HG03159 (cell line): Measurements from ENCODE around the gene GRID2.

Source experiments
- ATAC-seq: cut with Tn5 transposase; IDR thresholded peaks from one replicate; pipeline ENCODE4 v1.9.1; 2021; ENCODE audit warnings: mild to moderate bottlenecking, moderate library complexity; ENCODE audit not compliant: unreplicated experiment

Gene GRID2

GRCh38 chr4:93061826-93062225 lies 758.1 kb downstream of the GRID2 start:
- ATAC-seq = no peak

- ATAC-seq = no peak
Observed at GRCh38 chr4:93063325-93063724, 759.6 kb downstream of the GRID2 start.

GRCh38 chr4:93065790-93066189 lies 762.0 kb downstream of the GRID2 start:
- ATAC-seq = peak; percentile 71

- no peak for ATAC-seq
Observed at GRCh38 chr4:93066749-93067148, 763.0 kb downstream of the GRID2 start.

- ATAC-seq = no peak
Observed at GRCh38 chr4:93072292-93072691, 768.5 kb downstream of the GRID2 start.

- ATAC-seq = no peak
Observed at GRCh38 chr4:93080316-93080715, 776.5 kb downstream of the GRID2 start.

DNA sequence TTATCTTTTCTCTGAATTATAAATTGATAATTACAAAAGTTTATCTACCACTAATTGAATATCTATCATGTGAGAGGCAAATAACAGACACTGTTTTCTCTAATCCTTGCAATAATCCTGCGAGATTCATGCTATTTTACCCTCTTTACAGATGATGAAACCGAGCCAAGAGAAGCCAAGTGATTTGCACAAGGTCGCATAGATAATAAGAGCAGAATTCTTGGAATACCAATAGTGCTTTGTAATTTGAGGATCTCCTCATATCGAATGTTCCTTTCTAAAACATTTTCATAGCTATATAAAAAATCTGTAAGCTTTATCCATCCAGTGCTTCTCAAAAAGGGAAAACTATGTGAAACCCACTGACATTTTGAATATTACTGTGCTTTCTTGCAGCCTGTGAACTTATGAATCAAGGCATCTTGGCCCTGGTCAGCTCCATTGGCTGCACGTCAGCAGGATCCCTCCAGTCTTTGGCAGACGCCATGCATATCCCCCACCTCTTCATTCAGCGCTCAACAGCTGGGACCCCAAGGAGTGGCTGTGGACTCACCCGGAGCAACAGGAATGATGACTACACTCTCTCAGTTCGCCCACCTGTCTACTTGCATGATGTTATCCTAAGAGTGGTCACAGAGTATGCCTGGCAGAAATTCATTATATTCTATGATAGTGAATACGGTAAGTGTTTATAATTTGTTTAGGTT lies 781.0 kb downstream of the GRID2 start:
- no peak for ATAC-seq

DNA sequence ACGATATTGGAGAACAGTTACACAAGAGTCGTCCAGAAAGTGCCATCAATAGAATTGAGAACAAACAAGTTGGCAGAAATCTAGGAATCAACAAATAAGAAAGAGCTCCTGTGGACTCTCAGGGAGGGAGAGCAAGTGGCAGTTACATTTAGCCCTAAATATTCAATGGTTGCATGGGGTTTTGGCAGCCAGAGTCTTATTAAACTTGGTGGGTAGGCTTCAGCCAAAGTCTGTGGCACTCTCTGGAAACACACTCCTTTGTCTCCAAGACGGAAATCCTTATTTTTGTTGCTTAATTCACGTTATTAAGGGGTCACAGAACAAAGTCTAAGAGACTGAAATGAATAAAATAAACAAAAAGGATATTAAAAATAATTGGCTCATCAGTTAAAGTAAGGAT lies 782.6 kb downstream of the GRID2 start:
- ATAC-seq = no peak

- no peak for ATAC-seq
Observed at GRCh38 chr4:93092765-93093164, 789.0 kb downstream of the GRID2 start.

- ATAC-seq = no peak
Observed at GRCh38 chr4:93103042-93103441, 799.3 kb downstream of the GRID2 start.

DNA sequence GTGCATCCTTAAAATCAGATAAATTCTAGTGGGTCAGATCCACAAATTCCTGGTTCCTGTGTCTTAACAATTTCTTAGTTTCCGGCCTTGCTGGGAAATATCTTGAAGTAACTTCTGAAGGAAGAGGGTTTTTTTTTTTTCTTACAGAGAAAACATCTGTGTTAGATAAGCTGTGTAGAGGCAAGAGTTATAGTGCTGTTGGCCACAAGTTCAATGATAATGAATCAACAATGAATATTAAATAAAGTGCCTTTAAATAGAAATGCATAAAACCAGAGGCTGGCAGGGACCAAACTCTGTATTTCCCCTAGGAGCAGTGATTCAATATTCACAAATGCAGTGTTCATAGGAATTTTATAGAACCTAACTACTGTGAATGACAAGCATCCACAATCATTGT lies 812.9 kb downstream of the GRID2 start:
- no peak for ATAC-seq

DNA sequence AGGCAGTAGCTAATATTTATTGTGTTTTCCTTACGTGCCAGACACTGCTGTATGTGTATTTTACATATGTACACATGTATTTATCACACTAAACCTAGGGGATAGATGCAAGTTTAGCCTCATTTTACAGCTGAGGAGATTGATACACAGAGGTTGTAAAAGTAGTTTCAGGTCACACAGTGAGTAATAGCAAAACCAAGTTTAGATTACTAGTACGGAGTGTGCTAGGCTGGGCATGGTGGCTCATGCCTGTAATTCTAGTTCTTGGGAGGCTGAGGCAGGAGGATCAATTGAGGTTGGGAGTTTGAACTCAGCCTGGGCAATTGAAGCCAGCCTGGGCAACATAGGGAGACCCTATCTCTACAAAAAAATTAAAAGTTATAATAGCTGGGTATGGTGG lies 823.7 kb downstream of the GRID2 start:
- no peak for ATAC-seq

DNA sequence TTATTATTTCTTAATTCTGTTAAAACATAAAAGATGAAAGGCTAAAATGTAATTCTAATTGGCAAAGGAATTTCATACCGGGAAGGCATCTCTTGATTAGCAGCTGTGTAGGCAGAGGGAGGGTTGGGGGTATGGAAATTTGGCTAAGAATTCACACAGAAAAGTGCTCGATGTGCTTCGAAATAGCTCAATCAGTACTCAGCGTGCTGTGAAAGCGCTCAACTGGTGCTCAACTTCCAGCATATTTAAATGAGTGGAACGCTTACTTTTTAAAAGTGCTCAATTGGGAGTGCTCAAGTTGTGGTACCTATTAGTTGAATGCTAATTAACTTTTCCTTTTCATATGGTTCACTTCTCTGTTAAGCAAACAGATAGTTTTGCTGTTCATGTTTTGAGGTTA lies 828.9 kb downstream of the GRID2 start:
- ATAC-seq = no peak

DNA sequence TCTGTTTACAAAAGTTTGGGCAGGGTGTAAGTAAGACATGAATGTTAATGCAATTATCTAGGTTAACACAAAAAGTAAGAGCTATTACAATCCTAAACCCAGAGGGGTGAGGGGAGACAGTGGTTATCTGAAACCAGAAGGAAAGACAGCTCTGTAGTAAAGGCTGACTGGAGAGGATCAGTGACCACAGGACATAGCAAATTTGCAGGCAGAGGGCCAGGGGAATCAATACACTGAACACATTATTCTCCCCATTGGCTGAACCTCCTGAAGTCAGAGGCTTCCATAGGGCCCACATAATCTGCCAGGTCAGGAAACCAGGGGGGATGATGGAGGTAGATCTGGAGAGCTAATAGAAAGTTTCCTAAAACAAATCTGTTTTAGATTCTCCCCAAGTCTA lies 835.4 kb downstream of the GRID2 start:
- no peak for ATAC-seq

DNA sequence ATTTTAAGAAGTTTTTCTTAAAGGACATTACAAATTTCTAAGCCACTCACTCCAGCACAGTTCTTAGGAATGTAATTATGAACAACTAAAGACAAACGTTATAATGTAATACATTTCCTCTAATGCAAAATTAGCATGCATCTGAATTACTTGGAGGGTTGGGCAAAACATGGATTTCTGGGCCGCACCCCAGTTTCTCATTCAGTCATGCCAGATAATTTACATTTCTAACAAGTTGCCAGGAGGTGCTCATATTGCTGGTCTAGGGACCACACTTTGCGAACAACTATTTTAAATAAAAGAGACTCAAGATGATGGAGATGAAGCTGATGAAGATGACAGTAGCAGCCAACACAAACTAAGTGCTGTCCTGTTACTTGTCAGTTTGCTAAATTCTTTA lies 840.1 kb downstream of the GRID2 start:
- no peak for ATAC-seq

DNA sequence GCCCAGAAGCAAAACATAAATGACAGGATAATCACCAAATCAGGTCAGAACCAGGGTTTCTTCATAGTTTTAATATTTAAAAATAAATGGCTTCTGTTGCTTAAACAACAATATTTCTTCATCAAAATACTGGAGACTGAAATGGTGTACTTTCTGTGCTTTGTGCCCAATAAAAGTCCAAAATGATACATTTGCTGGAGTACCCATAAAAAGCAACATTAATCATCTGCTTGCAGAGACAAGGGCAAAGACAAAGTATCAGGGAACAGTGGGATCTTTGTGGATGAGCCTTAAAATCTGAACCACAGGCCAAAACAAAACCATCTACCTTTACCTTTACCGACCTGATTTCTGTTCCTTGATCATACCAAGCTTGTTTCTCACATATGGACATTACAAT lies 840.9 kb downstream of the GRID2 start:
- no peak for ATAC-seq

GRCh38 chr4:93147524-93148212 lies 843.9 kb downstream of the GRID2 start:
- ATAC-seq = no peak

- no peak for ATAC-seq
Observed at GRCh38 chr4:93152491-93152890, 848.7 kb downstream of the GRID2 start.

- no peak for ATAC-seq
Observed at GRCh38 chr4:93157986-93158385, 854.2 kb downstream of the GRID2 start.

DNA sequence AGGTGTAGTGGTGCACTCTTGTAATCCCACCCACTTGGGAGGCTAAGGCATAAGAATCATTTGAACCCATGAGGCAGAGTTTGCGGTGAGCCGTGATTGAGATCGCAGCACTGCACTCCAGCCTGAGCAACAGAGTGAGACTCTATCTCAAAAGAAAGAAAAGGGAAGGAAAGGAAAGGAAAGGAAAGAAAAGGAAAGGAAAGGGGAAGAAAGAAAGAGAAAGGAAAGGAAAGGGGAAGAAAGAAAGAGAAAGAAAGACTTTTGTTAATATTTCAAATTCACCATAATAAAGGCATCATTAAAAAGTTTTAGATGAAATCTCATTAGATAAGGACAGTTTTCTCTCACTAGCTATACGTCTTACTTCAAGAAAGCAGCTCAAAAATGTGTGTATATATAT lies 864.3 kb downstream of the GRID2 start:
- no peak for ATAC-seq

GRCh38 chr4:93169966-93170365 lies 866.2 kb downstream of the GRID2 start:
- no peak for ATAC-seq

GRCh38 chr4:93174598-93174997 lies 870.8 kb downstream of the GRID2 start:
- ATAC-seq = no peak

DNA sequence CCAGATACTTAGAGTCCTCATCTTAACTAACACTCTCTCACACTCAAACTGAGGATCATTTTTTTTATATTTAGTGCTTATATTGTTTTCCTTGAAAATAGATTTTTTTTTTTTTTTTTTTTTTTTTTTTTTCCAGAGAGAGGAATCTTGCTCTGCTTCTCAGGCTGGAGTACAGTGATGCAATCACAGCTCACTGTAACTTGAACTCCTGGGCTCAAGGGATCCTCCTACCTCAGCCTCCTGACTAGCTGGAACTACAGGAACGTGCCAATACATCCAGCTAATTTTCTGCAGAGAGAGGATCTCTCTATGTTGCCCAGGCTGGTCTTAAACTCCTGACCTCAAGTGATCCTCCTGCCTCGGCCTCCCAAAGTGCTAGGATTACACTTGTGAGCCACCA lies 874.5 kb downstream of the GRID2 start:
- ATAC-seq = no peak
